ENCODE measurements around the gene COPZ1.

COPZ1 gene

DNA sequence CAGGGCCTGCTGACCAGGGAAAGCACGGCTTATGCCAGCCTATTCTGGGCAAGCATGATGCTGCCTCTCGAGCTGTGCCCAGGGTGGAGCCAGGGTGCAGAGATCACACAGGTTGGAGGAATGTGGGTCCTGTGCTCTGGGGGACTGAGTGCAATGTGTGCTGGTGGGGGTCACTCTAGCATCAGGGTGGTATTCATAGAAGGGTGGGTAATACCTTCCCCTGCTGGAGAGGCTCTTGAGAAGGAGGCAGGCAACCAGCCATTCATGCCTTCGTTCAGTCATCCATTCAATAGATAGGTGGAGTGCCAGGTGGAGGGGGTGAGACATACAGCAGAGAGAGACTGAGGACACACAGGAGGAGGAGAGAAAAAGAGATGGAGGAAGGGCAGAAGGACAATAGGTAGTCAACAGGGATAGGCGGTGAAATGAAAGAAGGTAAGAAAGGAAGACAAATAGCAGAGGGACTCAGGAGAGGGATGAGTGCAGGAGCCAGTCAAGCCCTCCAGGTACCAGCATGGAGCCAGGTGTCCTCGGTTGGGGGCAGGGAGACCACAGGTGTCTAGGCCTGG is 64.8 kb downstream of the COPZ1 start:
- no peak for DNase-seq
- no peak overlapping the region for H2BK5ac ChIP-seq (ENCODE audit: low read length)
- no peaks in the 10 kb centered on the region for H3K27me3 ChIP-seq (ENCODE audit: insufficient read depth, low read length, poor library complexity)
- H4K8ac ChIP-seq (ENCODE audit: low read depth, low read length) = no peak overlapping the region
- no peaks in the 10 kb centered on the region for H3K79me2 ChIP-seq (ENCODE audit: control insufficient read depth, insufficient read depth, low read length)
- no peak overlapping the region for H4K5ac ChIP-seq (ENCODE audit: low read length)
- H2AK5ac ChIP-seq (ENCODE audit: low read length) = peak overlapping the region; percentile 44
- H3K4me2 ChIP-seq (ENCODE audit: low read length) = peak overlapping the region; percentile 45
- H2BK120ac ChIP-seq (ENCODE audit: low read depth, low read length) = no peak overlapping the region
- no peak overlapping the region for H3K4me3 ChIP-seq (ENCODE audit: low read length)
- peak overlapping the region; percentile 93 for H3K56ac ChIP-seq (ENCODE audit: low read length)
- H2BK15ac ChIP-seq (replicated peaks; ENCODE audit: low read depth) = no peak overlapping the region
- no peak overlapping the region for H3K23ac ChIP-seq (ENCODE audit: low read length)
- no peaks in the 10 kb centered on the region for H3K36me3 ChIP-seq (ENCODE audit: control insufficient read depth, insufficient read depth, low read length)
- peak overlapping the region; percentile 51 for H3K9ac ChIP-seq (ENCODE audit: low read length)
- no peaks in the 10 kb centered on the region for H3K79me1 ChIP-seq (ENCODE audit: low read length)
- no peak overlapping the region for H3K18ac ChIP-seq (ENCODE audit: low read length)
- H3K4me1 ChIP-seq (ENCODE audit: control insufficient read depth, low read depth, low read length) = peaks cover 53% of the 10 kb centered on the region
- H3K27ac ChIP-seq (ENCODE audit: low read depth, low read length) = peak overlapping the region; percentile 10
- no CpG with 5 or more reads among the region's 5 CpGs for WGBS (ENCODE audit: extremely low coverage, insufficient coverage, low lambda C conversion rate)
- H3K4ac ChIP-seq (ENCODE audit: low read depth, low read length) = no peak overlapping the region

DNA sequence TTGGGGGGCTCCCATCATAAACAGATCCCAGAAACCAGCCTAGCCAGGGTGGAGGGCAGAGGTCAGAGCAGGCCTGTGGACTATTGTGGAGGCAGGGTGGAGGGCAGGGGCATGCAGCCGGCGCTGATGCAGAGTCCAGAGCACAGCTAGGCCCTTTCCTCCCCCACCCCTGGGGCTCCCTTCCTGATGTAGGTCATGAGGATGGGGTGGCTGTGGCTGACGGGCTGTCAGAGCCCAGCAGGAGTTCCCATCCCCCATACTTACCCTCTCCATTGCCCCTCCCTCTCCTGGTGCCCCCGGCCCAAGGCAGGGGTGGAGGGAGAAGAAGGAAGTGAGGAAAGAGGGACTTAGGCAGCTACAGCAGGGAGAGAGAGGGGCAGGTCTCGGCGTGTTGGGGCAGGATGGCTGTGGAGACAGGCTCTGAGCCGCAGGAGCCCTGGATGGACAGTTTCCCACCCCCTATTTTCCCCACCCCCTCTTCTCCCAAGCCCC is 65.3 kb downstream of the COPZ1 start:
- Histone ChIP-seq H3K9ac (ENCODE audit: low read length) (peak overlapping the region; percentile 88), H3K4me2 (ENCODE audit: low read length) (peak overlapping the region; percentile 45), H3K27me3 (ENCODE audit: insufficient read depth, low read length, poor library complexity) (no peaks in the 10 kb centered on the region), H2AK5ac (ENCODE audit: low read length) (peak overlapping the region; percentile 32), H3K56ac (ENCODE audit: low read length) (peak overlapping the region; percentile 93), H3K4ac (ENCODE audit: low read depth, low read length) (no peak overlapping the region), H3K79me1 (ENCODE audit: low read length) (no peaks in the 10 kb centered on the region), H3K4me3 (ENCODE audit: low read length) (no peak overlapping the region), H3K79me2 (ENCODE audit: control insufficient read depth, insufficient read depth, low read length) (no peaks in the 10 kb centered on the region), H3K23ac (ENCODE audit: low read length) (no peak overlapping the region), H3K18ac (ENCODE audit: low read length) (peak overlapping the region; percentile 77), H3K4me1 (ENCODE audit: control insufficient read depth, low read depth, low read length) (peaks cover 49% of the 10 kb centered on the region), H4K8ac (ENCODE audit: low read depth, low read length) (no peak overlapping the region), H4K5ac (ENCODE audit: low read length) (no peak overlapping the region), H3K27ac (ENCODE audit: low read depth, low read length) (peak overlapping the region; percentile 10), H3K36me3 (ENCODE audit: control insufficient read depth, insufficient read depth, low read length) (peaks cover 1% of the 10 kb centered on the region), H2BK120ac (ENCODE audit: low read depth, low read length) (no peak overlapping the region), H2BK15ac (replicated peaks; ENCODE audit: low read depth) (no peak overlapping the region), H2BK5ac (ENCODE audit: low read length) (peak overlapping the region; percentile 32)
- WGBS (ENCODE audit: extremely low coverage, insufficient coverage, low lambda C conversion rate) = no CpG with 5 or more reads among the region's 7 CpGs
- DNase-seq = peak; percentile 73

DNA sequence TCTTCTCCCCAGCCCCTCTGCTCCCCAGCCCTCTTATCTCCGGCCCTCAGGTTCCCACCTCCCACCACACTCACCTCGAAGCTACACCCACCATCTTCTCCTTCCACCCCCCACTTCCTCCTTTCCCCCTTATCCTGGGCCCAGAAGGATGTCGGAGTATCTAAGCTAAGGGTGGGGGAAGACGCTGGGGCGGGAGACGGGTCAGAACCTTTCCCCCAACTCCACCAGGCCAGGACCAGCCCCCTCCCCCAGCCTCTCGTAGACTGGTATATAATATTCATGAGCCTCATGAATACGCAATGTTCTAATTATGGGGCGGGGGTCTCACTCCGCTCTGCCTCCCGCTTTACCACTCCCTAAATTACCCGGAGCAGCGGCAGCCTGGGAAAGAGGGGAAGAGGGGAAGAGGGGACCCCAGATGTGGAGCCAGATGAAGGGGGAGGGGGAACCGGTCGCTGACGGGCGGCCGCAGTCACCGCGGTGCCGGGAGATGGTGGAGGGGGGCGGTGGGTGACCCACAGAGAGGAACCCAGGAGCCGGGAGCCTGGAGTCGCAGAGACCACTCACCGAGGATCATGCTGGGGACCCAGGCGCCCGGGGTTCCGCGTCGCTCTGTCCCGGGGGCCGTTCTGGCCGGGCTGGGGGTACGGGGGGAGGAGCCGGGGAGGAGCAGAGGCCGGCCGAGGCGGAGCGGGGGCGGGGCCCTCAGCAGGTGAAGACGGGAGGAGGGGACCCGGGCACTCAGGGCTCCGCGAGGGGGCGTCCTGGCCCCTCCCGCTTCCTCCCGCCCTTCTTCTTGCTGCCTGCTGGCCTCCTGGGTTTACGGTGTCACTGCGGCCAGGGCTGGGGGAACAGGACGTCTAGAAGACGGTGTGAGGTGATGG is 66.0 kb downstream of the COPZ1 start:
- H3K4ac ChIP-seq (ENCODE audit: low read depth, low read length) = no peak overlapping the region
- no peak overlapping the region for H2AK5ac ChIP-seq (ENCODE audit: low read length)
- H3K27ac ChIP-seq (ENCODE audit: low read depth, low read length) = no peak overlapping the region
- H2BK5ac ChIP-seq (ENCODE audit: low read length) = peak overlapping the region; percentile 58
- H4K5ac ChIP-seq (ENCODE audit: low read length) = no peak overlapping the region
- peak; percentile 86 for DNase-seq
- H4K8ac ChIP-seq (ENCODE audit: low read depth, low read length) = no peak overlapping the region
- H3K79me1 ChIP-seq (ENCODE audit: low read length) = no peaks in the 10 kb centered on the region
- H3K9ac ChIP-seq (ENCODE audit: low read length) = peak overlapping the region; percentile 88
- H3K56ac ChIP-seq (ENCODE audit: low read length) = peak overlapping the region; percentile 93
- H3K79me2 ChIP-seq (ENCODE audit: control insufficient read depth, insufficient read depth, low read length) = no peaks in the 10 kb centered on the region
- H3K23ac ChIP-seq (ENCODE audit: low read length) = peak overlapping the region; percentile 39
- peak overlapping the region; percentile 84 for H3K4me2 ChIP-seq (ENCODE audit: low read length)
- H3K18ac ChIP-seq (ENCODE audit: low read length) = peak overlapping the region; percentile 77
- H3K4me1 ChIP-seq (ENCODE audit: control insufficient read depth, low read depth, low read length) = peaks cover 44% of the 10 kb centered on the region
- peak overlapping the region; percentile 80 for H3K4me3 ChIP-seq (ENCODE audit: low read length)
- H2BK15ac ChIP-seq (replicated peaks; ENCODE audit: low read depth) = peak overlapping the region; percentile 45
- H3K36me3 ChIP-seq (ENCODE audit: control insufficient read depth, insufficient read depth, low read length) = peaks cover 4% of the 10 kb centered on the region
- H3K27me3 ChIP-seq (ENCODE audit: insufficient read depth, low read length, poor library complexity) = no peaks in the 10 kb centered on the region
- whole genome bisulfite sequencing (ENCODE audit: extremely low coverage, insufficient coverage, low lambda C conversion rate) = no CpG with 5 or more reads among the region's 51 CpGs
- H2BK120ac ChIP-seq (ENCODE audit: low read depth, low read length) = peak overlapping the region; percentile 50

DNA sequence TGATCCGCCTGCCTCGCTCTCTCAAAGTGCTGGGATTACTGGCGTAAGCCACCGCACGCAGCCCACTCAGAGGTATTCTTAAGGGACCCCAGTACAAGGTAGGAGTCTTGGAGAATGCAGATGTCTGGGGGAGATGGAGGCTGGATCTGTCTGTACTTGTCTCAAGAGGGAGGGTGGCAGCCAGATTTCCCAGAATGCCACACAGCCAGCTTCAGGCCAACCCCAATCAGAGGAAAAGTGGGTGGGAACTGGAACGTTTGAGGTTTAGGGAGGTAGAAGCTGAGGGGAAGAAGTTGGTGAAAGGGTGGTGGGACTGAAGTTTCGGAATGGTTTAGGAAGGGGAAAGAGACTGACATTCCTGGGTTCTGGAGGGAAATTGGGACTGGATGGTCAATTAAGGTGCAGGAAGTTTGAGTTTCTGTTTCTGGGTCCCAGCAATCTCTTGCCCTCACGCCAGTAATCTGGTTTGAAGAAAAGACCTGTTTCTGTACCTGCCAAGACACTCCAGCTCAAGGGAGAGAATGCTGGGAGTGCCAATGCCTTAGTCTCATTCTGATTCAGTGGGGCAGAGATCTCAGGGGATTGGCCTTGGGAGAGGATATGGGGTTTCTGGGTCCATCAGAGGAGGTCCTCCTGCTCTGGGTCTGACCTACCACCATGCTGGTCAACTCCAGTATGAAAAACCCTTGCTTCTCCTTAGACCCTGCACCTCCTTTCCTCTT is 67.7 kb downstream of the COPZ1 start:
- Histone ChIP-seq H3K79me1 (ENCODE audit: low read length) (peaks cover 2% of the 10 kb centered on the region), H3K79me2 (ENCODE audit: control insufficient read depth, insufficient read depth, low read length) (no peaks in the 10 kb centered on the region), H2BK5ac (ENCODE audit: low read length) (no peak overlapping the region), H3K4me3 (ENCODE audit: low read length) (no peak overlapping the region), H3K27me3 (ENCODE audit: insufficient read depth, low read length, poor library complexity) (no peaks in the 10 kb centered on the region), H3K9ac (ENCODE audit: low read length) (no peak overlapping the region), H2AK5ac (ENCODE audit: low read length) (no peak overlapping the region), H2BK15ac (replicated peaks; ENCODE audit: low read depth) (no peak overlapping the region), H3K4ac (ENCODE audit: low read depth, low read length) (no peak overlapping the region), H3K4me2 (ENCODE audit: low read length) (no peak overlapping the region), H3K4me1 (ENCODE audit: control insufficient read depth, low read depth, low read length) (peaks cover 28% of the 10 kb centered on the region), H3K36me3 (ENCODE audit: control insufficient read depth, insufficient read depth, low read length) (peaks cover 15% of the 10 kb centered on the region), H3K18ac (ENCODE audit: low read length) (no peak overlapping the region), H3K27ac (ENCODE audit: low read depth, low read length) (no peak overlapping the region), H2BK120ac (ENCODE audit: low read depth, low read length) (no peak overlapping the region), H3K56ac (ENCODE audit: low read length) (peak overlapping the region; percentile 11), H3K23ac (ENCODE audit: low read length) (no peak overlapping the region), H4K8ac (ENCODE audit: low read depth, low read length) (no peak overlapping the region), H4K5ac (ENCODE audit: low read length) (no peak overlapping the region)
- WGBS (ENCODE audit: extremely low coverage, insufficient coverage, low lambda C conversion rate) = no CpG with 5 or more reads among the region's 8 CpGs
- no peak for DNase-seq

DNA sequence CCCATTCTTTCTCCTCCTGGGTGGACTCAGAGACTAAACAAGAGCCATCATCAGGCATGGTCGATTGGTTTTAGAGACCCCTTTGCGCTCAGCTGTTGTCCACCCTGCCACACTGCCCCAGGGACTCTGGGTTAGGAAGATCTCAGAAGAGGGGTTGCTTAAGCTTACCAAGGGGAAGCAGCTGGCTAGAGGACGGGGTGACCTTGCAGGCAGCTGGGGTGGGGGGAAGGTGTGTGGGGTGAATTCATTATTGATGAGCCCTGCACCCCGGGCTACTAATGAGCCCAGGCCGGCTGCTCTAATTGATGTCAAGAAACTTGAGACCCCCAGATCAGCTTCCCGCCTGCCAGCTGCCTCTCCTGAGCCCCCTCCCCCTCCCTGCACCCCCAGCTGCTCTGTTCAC is 68.3 kb downstream of the COPZ1 start:
- H3K9ac ChIP-seq (ENCODE audit: low read length) = no peak overlapping the region
- no peak for DNase-seq
- no peaks in the 10 kb centered on the region for H3K27me3 ChIP-seq (ENCODE audit: insufficient read depth, low read length, poor library complexity)
- H4K5ac ChIP-seq (ENCODE audit: low read length) = no peak overlapping the region
- H2BK120ac ChIP-seq (ENCODE audit: low read depth, low read length) = no peak overlapping the region
- no peak overlapping the region for H2BK15ac ChIP-seq (replicated peaks; ENCODE audit: low read depth)
- no peak overlapping the region for H3K4me3 ChIP-seq (ENCODE audit: low read length)
- H3K79me2 ChIP-seq (ENCODE audit: control insufficient read depth, insufficient read depth, low read length) = no peaks in the 10 kb centered on the region
- peak overlapping the region; percentile 11 for H3K56ac ChIP-seq (ENCODE audit: low read length)
- no peak overlapping the region for H3K4me2 ChIP-seq (ENCODE audit: low read length)
- peaks cover 23% of the 10 kb centered on the region for H3K4me1 ChIP-seq (ENCODE audit: control insufficient read depth, low read depth, low read length)
- WGBS (ENCODE audit: extremely low coverage, insufficient coverage, low lambda C conversion rate) = no CpG with 5 or more reads among the region's 6 CpGs
- peaks cover 2% of the 10 kb centered on the region for H3K79me1 ChIP-seq (ENCODE audit: low read length)
- H3K18ac ChIP-seq (ENCODE audit: low read length) = no peak overlapping the region
- H2AK5ac ChIP-seq (ENCODE audit: low read length) = no peak overlapping the region
- no peak overlapping the region for H2BK5ac ChIP-seq (ENCODE audit: low read length)
- H3K27ac ChIP-seq (ENCODE audit: low read depth, low read length) = no peak overlapping the region
- H3K23ac ChIP-seq (ENCODE audit: low read length) = no peak overlapping the region
- no peak overlapping the region for H4K8ac ChIP-seq (ENCODE audit: low read depth, low read length)
- H3K4ac ChIP-seq (ENCODE audit: low read depth, low read length) = no peak overlapping the region
- H3K36me3 ChIP-seq (ENCODE audit: control insufficient read depth, insufficient read depth, low read length) = peaks cover 15% of the 10 kb centered on the region
